ENCODE data around the gene APC2.

Gene APC2

GRCh38 chr19:1505991-1506881 is 56.3 kb downstream of the APC2 start:
- Histone ChIP-seq H3K4me2 (ENCODE audit: low read length) (no peak overlapping the region), H3K27me3 (ENCODE audit: low read depth, low read length) (peaks cover 4% of the 10 kb centered on the region; the same call in 1 of the 2 replicates)
- TF ChIP-seq EZH2phosphoT487 (IDR thresholded peaks at IDR 0.05; ENCODE audit: low read depth) (no peak), CTCF (IDR thresholded peaks at IDR 0.05; ENCODE audit: low read depth, low read length) (no peak)

GRCh38 chr19:1507192-1507660 is 57.3 kb downstream of the APC2 start:
- Histone ChIP-seq H3K79me2 (ENCODE audit: low read length) (no peaks in the 10 kb centered on the region), H3K9ac (ENCODE audit: low read length) (no peak overlapping the region), H3K27me3 (ENCODE audit: low read depth, low read length) (peaks cover 4% of the 10 kb centered on the region; the same call in 1 of the 2 replicates), H3K9me3 (ENCODE audit: insufficient read depth, low read length) (no peaks in the 10 kb centered on the region), H3K4me2 (ENCODE audit: low read length) (no peak overlapping the region), H4K20me1 (ENCODE audit: insufficient read depth, low read length) (no peaks in the 10 kb centered on the region), H3K4me1 (ENCODE audit: low read length) (no peaks in the 10 kb centered on the region), H3K27ac (ENCODE audit: low read length) (no peak overlapping the region), H3K36me3 (replicated peaks; ENCODE audit: low read depth, low read length) (no peaks in the 10 kb centered on the region), H3K4me3 (ENCODE audit: low read length) (no peak overlapping the region), H2AFZ (ENCODE audit: low read depth, low read length) (no peak overlapping the region)
- no peak for TF ChIP-seq EZH2phosphoT487 (IDR thresholded peaks at IDR 0.05; ENCODE audit: low read depth)
- no peak for TF ChIP-seq CTCF (IDR thresholded peaks at IDR 0.05; ENCODE audit: low read depth, low read length)

More at GRCh38 chr19:1505991-1506881, 56.3 kb downstream of the APC2 start:
- Histone ChIP-seq H3K4me1 (ENCODE audit: low read length) (no peaks in the 10 kb centered on the region), H3K79me2 (ENCODE audit: low read length) (no peaks in the 10 kb centered on the region), H3K9me3 (ENCODE audit: insufficient read depth, low read length) (no peaks in the 10 kb centered on the region), H2AFZ (ENCODE audit: low read depth, low read length) (no peak overlapping the region), H3K27ac (ENCODE audit: low read length) (no peak overlapping the region), H3K9ac (ENCODE audit: low read length) (no peak overlapping the region), H3K36me3 (replicated peaks; ENCODE audit: low read depth, low read length) (no peaks in the 10 kb centered on the region), H4K20me1 (ENCODE audit: insufficient read depth, low read length) (no peaks in the 10 kb centered on the region), H3K4me3 (ENCODE audit: low read length) (no peak overlapping the region)

GRCh38 chr19:1507763-1508506 is 58.0 kb downstream of the APC2 start:
- H3K4me3 ChIP-seq (ENCODE audit: low read length) = no peak overlapping the region
- H4K20me1 ChIP-seq (ENCODE audit: insufficient read depth, low read length) = no peaks in the 10 kb centered on the region
- peaks cover 4% of the 10 kb centered on the region; the same call in 1 of the 2 replicates for H3K27me3 ChIP-seq (ENCODE audit: low read depth, low read length)
- H3K4me1 ChIP-seq (ENCODE audit: low read length) = no peaks in the 10 kb centered on the region
- no peak for TF ChIP-seq CTCF (IDR thresholded peaks at IDR 0.05; ENCODE audit: low read depth, low read length)
- TF ChIP-seq EZH2phosphoT487 (IDR thresholded peaks at IDR 0.05; ENCODE audit: low read depth) = no peak
- no peak overlapping the region for H3K4me2 ChIP-seq (ENCODE audit: low read length)
- H3K36me3 ChIP-seq (replicated peaks; ENCODE audit: low read depth, low read length) = no peaks in the 10 kb centered on the region
- H3K27ac ChIP-seq (ENCODE audit: low read length) = no peak overlapping the region
- H3K9me3 ChIP-seq (ENCODE audit: insufficient read depth, low read length) = no peaks in the 10 kb centered on the region
- H3K79me2 ChIP-seq (ENCODE audit: low read length) = no peaks in the 10 kb centered on the region
- no peak overlapping the region for H2AFZ ChIP-seq (ENCODE audit: low read depth, low read length)
- no peak overlapping the region for H3K9ac ChIP-seq (ENCODE audit: low read length)

- Histone ChIP-seq H3K4me2 (ENCODE audit: low read length) (no peak overlapping the region), H3K4me1 (ENCODE audit: low read length) (no peaks in the 10 kb centered on the region), H3K36me3 (replicated peaks; ENCODE audit: low read depth, low read length) (no peaks in the 10 kb centered on the region), H2AFZ (ENCODE audit: low read depth, low read length) (no peak overlapping the region), H3K27ac (ENCODE audit: low read length) (no peak overlapping the region), H3K79me2 (ENCODE audit: low read length) (no peaks in the 10 kb centered on the region), H3K27me3 (ENCODE audit: low read depth, low read length) (peaks cover 4% of the 10 kb centered on the region; the same call in 1 of the 2 replicates), H3K9me3 (ENCODE audit: insufficient read depth, low read length) (no peaks in the 10 kb centered on the region), H3K9ac (ENCODE audit: low read length) (no peak overlapping the region), H3K4me3 (ENCODE audit: low read length) (no peak overlapping the region), H4K20me1 (ENCODE audit: insufficient read depth, low read length) (no peaks in the 10 kb centered on the region)
- no peak for TF ChIP-seq EZH2phosphoT487 (IDR thresholded peaks at IDR 0.05; ENCODE audit: low read depth)
- TF ChIP-seq CTCF (IDR thresholded peaks at IDR 0.05; ENCODE audit: low read depth, low read length) = no peak
Measured at GRCh38 chr19:1508507-1508856, 58.6 kb downstream of the APC2 start.
